GM10266 (cell line): ENCODE results near the gene NMS.

Source experiments
- DNase-seq: peaks from one replicate; pipeline ENCODE4 v3.0.0; 2012; ENCODE audit errors: extremely low spot score
- CTCF ChIP-seq: IDR thresholded peaks from 2 replicates; pipeline ENCODE4 v1.5.1; 2012; ENCODE audit warnings: mild to moderate bottlenecking, low read depth; ENCODE audit not compliant: control insufficient read depth, insufficient read depth; ENCODE audit errors: missing control alignments

Gene NMS

GRCh38 chr2:100527440-100528015 lies 57.2 kb downstream of the NMS start:
- DNase-seq = no peak
- TF ChIP-seq CTCF = no peak

DNA sequence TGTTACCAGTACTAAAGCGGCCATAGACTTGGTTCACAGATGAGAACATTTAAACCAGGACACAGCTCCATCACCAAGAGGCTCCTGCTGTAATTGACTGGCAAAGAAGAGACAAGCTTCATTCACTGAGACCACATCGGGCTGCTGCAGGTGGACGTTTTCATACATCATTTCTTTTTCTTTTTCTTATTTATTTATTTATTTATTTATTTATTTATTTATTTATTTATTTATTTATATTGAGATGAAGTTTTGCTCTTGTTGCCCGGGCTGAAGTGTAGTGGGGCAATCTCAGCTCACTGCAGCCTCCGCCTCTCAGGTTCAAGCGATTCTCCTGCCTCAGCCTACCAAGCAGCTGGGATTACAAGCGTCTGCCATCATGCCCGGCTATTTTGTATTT lies 58.9 kb downstream of the NMS start:
- TF ChIP-seq CTCF = no peak

GRCh38 chr2:100529900-100530299 lies 59.6 kb downstream of the NMS start:
- TF ChIP-seq CTCF = no peak
- no peak for DNase-seq

More for the DNA sequence above, 58.9 kb downstream of the NMS start:
- no peak for DNase-seq
